Left renal cortex interstitium (tissue), 4 donors: ENCODE measurements around the gene SUN1. TPM values are rescaled to one million over a fixed set of nuclear protein-coding genes. Genes with fewer than 3 reads are reported as not detected.
"Not testable (repeated sequence)": the region's sequence is repeated elsewhere in the genome, so short reads cannot be mapped to it uniquely, and the experiment has no call there.

Experiments used
- DNase-seq, 4 donors: peaks; one replicate each; pipeline ENCODE4 v3.0.0-alpha.2; 2013; ENCODE audit warnings: low read depth in 4 of 4, low spot score in 2 of 4, missing footprints in 1 of 4
- polyA plus RNA-seq, 4 donors: library from polyadenylated mRNA; unstranded; fragments of 120-200 nt; gene quantifications; one replicate each; pipeline ENCODE4 v1.2.1, GENCODE V29; 2013; ENCODE audit not compliant: insufficient read length in 4 of 4

Gene SUN1
- polyA plus RNA-seq, 4 donors, result 107 to 191 (median 147) TPM

GRCh38 chr7:898855-899681, 66.8 kb downstream of the SUN1 start:
- no peak for DNase-seq

GRCh38 chr7:899806-900205, 67.5 kb downstream of the SUN1 start:
- no peak for DNase-seq

GRCh38 chr7:900331-901040, 68.2 kb downstream of the SUN1 start:
- DNase-seq, result no peak

- no peak for DNase-seq
Observed at GRCh38 chr7:901041-901387, 68.7 kb downstream of the SUN1 start.

- DNase-seq, result no peak
Observed at GRCh38 chr7:901388-902154, 69.3 kb downstream of the SUN1 start.

- no peak for DNase-seq
Observed at GRCh38 chr7:902996-903395, 70.7 kb downstream of the SUN1 start.

GRCh38 chr7:903921-904755, 71.9 kb downstream of the SUN1 start:
- DNase-seq, result no peak

GRCh38 chr7:904847-905246, 72.6 kb downstream of the SUN1 start:
- no peak for DNase-seq

GRCh38 chr7:906776-907157, 74.5 kb downstream of the SUN1 start:
- DNase-seq, result no peak

- DNase-seq, result no peak
Observed at GRCh38 chr7:907158-907980, 75.1 kb downstream of the SUN1 start.

- no peak for DNase-seq
Observed at GRCh38 chr7:908159-908581, 75.9 kb downstream of the SUN1 start.

- not testable (repeated sequence) for DNase-seq
Observed at GRCh38 chr7:908591-909357, 76.5 kb downstream of the SUN1 start.

GRCh38 chr7:909358-910329, 77.4 kb downstream of the SUN1 start:
- DNase-seq, result no peak

- no peak for DNase-seq
Observed at GRCh38 chr7:910441-910861, 78.2 kb downstream of the SUN1 start.

- DNase-seq, result no peak
Observed at GRCh38 chr7:910931-911431, 78.7 kb downstream of the SUN1 start.

GRCh38 chr7:911791-912480, 79.7 kb downstream of the SUN1 start:
- DNase-seq, result no peak
